ENCODE results near the gene GATAD2B.

The GATAD2B gene

GRCh38 chr1:153763365-153764225 lies 159.2 kb downstream of the GATAD2B start:
- H3K9me3 ChIP-seq (ENCODE audit: control insufficient read depth, low read length), result no peaks in the 10 kb centered on the region
- no peaks in the 10 kb centered on the region for H3K27me3 ChIP-seq (ENCODE audit: control insufficient read depth, insufficient read depth, low read length)
- no peak overlapping the region for H3K9ac ChIP-seq (ENCODE audit: low read length)
- no peaks in the 10 kb centered on the region for H3K36me3 ChIP-seq (ENCODE audit: control insufficient read depth, insufficient read depth, low read length)
- no peak overlapping the region for H3K4me3 ChIP-seq (ENCODE audit: low read length)
- peaks cover 39% of the 10 kb centered on the region for H3K4me1 ChIP-seq (ENCODE audit: control insufficient read depth, insufficient read depth, low read length)

- no peaks in the 10 kb centered on the region for H3K27me3 ChIP-seq (ENCODE audit: control insufficient read depth, insufficient read depth, low read length)
- no peak overlapping the region for H3K9ac ChIP-seq (ENCODE audit: low read length)
- H3K36me3 ChIP-seq (ENCODE audit: control insufficient read depth, insufficient read depth, low read length), result peaks cover 2% of the 10 kb centered on the region
- H3K4me3 ChIP-seq (ENCODE audit: low read length), result no peak overlapping the region
- peaks cover 23% of the 10 kb centered on the region for H3K4me1 ChIP-seq (ENCODE audit: control insufficient read depth, insufficient read depth, low read length)
- H3K9me3 ChIP-seq (ENCODE audit: control insufficient read depth, low read length), result no peaks in the 10 kb centered on the region
Measured at GRCh38 chr1:153760440-153760839, 162.3 kb downstream of the GATAD2B start.

Data from mucosa of stomach (tissue), 1 donor.